Sigmoid colon (tissue), 3 donors: ENCODE data around the gene CXorf58.
"Not testable (repeated sequence)": the region's sequence is repeated elsewhere in the genome, so short reads cannot be mapped to it uniquely, and the experiment has no call there.

ENCODE experiments used
- POLR2A ChIP-seq, 2 donors: fragments of 450-650 bp; IDR thresholded peaks; one replicate each; pipeline ENCODE4 v1.6.1; 2016; ENCODE audit warnings: antibody characterized with exemption in 2 of 2, mild to moderate bottlenecking in 2 of 2, moderate library complexity in 2 of 2
- TF ChIP-seq, protein P1 (sequence below), 4 experiments: fragments of 450-650 bp in 3 of 4; fragments of 200-600 bp in 1 of 4; IDR thresholded peaks; one replicate each; pipeline ENCODE4 v1.5.1; 2016 to 2019; ENCODE audit warnings: antibody characterized with exemption in 4 of 4, mild to moderate bottlenecking in 3 of 4, moderate library complexity in 2 of 4

DNA sequence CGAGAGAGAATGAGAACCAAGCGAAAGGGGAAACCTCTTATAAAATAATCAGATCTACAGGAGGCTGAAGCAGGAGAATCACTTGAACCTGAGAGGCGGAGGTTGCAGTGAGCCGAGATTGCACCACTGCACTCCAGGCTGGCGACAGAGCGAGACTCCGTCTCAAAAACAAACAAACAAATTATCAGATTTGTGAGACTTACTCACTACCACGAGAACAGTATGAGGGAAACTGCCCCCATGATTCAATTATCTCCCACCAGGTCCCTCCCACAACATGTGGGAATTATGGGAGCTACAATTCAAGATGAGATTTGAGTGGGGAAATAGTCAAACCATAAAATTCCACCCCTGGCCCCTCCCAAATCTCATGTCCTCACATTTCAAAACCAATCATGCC is 57.8 kb downstream of the CXorf58 start:
- TF ChIP-seq, protein P1, sequence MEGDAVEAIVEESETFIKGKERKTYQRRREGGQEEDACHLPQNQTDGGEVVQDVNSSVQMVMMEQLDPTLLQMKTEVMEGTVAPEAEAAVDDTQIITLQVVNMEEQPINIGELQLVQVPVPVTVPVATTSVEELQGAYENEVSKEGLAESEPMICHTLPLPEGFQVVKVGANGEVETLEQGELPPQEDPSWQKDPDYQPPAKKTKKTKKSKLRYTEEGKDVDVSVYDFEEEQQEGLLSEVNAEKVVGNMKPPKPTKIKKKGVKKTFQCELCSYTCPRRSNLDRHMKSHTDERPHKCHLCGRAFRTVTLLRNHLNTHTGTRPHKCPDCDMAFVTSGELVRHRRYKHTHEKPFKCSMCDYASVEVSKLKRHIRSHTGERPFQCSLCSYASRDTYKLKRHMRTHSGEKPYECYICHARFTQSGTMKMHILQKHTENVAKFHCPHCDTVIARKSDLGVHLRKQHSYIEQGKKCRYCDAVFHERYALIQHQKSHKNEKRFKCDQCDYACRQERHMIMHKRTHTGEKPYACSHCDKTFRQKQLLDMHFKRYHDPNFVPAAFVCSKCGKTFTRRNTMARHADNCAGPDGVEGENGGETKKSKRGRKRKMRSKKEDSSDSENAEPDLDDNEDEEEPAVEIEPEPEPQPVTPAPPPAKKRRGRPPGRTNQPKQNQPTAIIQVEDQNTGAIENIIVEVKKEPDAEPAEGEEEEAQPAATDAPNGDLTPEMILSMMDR (IDR thresholded peaks at IDR 0.05), result not testable (repeated sequence)
- TF ChIP-seq POLR2A (IDR thresholded peaks at IDR 0.05), result not testable (repeated sequence)
